H9 (cell line): Measurements from ENCODE around the gene MAGI1. TPM values are rescaled to one million over a fixed set of nuclear protein-coding genes. Genes with fewer than 3 reads are reported as not detected.

Source experiments
- DNase-seq: peaks from one replicate; pipeline ENCODE4 v3.0.0-alpha.2; 2017
- H2AFZ ChIP-seq: one replicate; pipeline ENCODE4 v1.6.1; 2013; ENCODE audit warnings: mild to moderate bottlenecking, low read length, control low read depth, moderate library complexity
- H2AK5ac ChIP-seq: 2 replicates; pipeline ENCODE4 v1.6.1; 2013; ENCODE audit warnings: low read length, control low read depth, mixed read lengths; ENCODE audit not compliant: insufficient read length
- H2BK120ac ChIP-seq: one replicate; pipeline ENCODE4 v1.6.1; 2013; ENCODE audit warnings: low read depth, mild to moderate bottlenecking, low read length, control low read depth, inconsistent platforms; ENCODE audit not compliant: poor library complexity, severe bottlenecking
- H2BK12ac ChIP-seq: 2 replicates; pipeline ENCODE4 v1.6.1; 2013; ENCODE audit warnings: low read length, control low read depth, mixed read lengths, low read depth; ENCODE audit not compliant: insufficient read length
- H2BK15ac ChIP-seq: 2 replicates; pipeline ENCODE4 v1.6.1; 2013; ENCODE audit warnings: low read depth, low read length, control low read depth
- H2BK20ac ChIP-seq: one replicate; pipeline ENCODE4 v1.6.1; 2013; ENCODE audit warnings: low read depth, mild to moderate bottlenecking, low read length, control low read depth, inconsistent platforms; ENCODE audit not compliant: poor library complexity, severe bottlenecking
- H2BK5ac ChIP-seq: 2 replicates; pipeline ENCODE4 v1.6.1; 2013; ENCODE audit warnings: low read length, control low read depth, mixed read lengths; ENCODE audit not compliant: insufficient read length
- H3K14ac ChIP-seq: 2 replicates; pipeline ENCODE4 v1.6.1; 2013; ENCODE audit warnings: low read length, control low read depth; ENCODE audit not compliant: insufficient read depth
- H3K18ac ChIP-seq: 2 replicates; pipeline ENCODE4 v1.6.1; 2013; ENCODE audit warnings: low read depth, mild to moderate bottlenecking, mixed read lengths, low read length, control low read depth; ENCODE audit not compliant: insufficient read length
- H3K23ac ChIP-seq: 2 replicates; pipeline ENCODE4 v1.6.1; 2013; ENCODE audit warnings: low read length, control low read depth, mixed read lengths, low read depth; ENCODE audit not compliant: insufficient read length
- H3K23me2 ChIP-seq: 2 replicates; pipeline ENCODE4 v1.6.1; 2013; ENCODE audit warnings: low read depth, mild to moderate bottlenecking, mixed read lengths, low read length, control low read depth; ENCODE audit not compliant: insufficient read length, poor library complexity, severe bottlenecking
- H3K27ac ChIP-seq: 2 replicates; pipeline ENCODE4 v1.5.1; 2013; ENCODE audit warnings: low read length, control low read depth, mixed read lengths, low read depth; ENCODE audit not compliant: insufficient read length
- H3K27me3 ChIP-seq: 2 replicates; pipeline ENCODE4 v1.6.1; 2013; ENCODE audit warnings: low read length, control low read depth, inconsistent platforms; ENCODE audit not compliant: insufficient read depth
- H3K4ac ChIP-seq: 2 replicates; pipeline ENCODE4 v1.6.1; 2013; ENCODE audit warnings: low read depth, mild to moderate bottlenecking, control low read depth, inconsistent platforms, low read length, moderate library complexity
- H3K4me1 ChIP-seq: 2 replicates; pipeline ENCODE4 v1.6.1; 2013; ENCODE audit warnings: low read length, control low read depth, inconsistent platforms; ENCODE audit not compliant: insufficient read depth
- H3K4me2 ChIP-seq: 2 replicates; pipeline ENCODE4 v1.6.1; 2013; ENCODE audit warnings: low read length, control low read depth, mixed read lengths; ENCODE audit not compliant: insufficient read length, insufficient read depth
- H3K56ac ChIP-seq: 2 replicates; pipeline ENCODE4 v1.6.1; 2013; ENCODE audit warnings: low read depth, mild to moderate bottlenecking, mixed read lengths, low read length, control low read depth; ENCODE audit not compliant: insufficient read length
- H3K79me1 ChIP-seq: 2 replicates; pipeline ENCODE4 v1.6.1; 2013; ENCODE audit warnings: low read depth, mild to moderate bottlenecking, moderate library complexity, low read length, control low read depth, inconsistent platforms; ENCODE audit not compliant: insufficient read depth, poor library complexity, severe bottlenecking
- H3K79me2 ChIP-seq: 2 replicates; pipeline ENCODE4 v1.6.1; 2013; ENCODE audit warnings: low read length, control low read depth, inconsistent platforms; ENCODE audit not compliant: insufficient read depth
- H3K9ac ChIP-seq: 2 replicates; pipeline ENCODE4 v1.6.1; 2013; ENCODE audit warnings: low read length, control low read depth, mixed read lengths; ENCODE audit not compliant: insufficient read length; ENCODE audit errors: extremely low read depth
- H3K9me3 ChIP-seq: one replicate; pipeline ENCODE4 v1.6.1; 2013; ENCODE audit warnings: low read depth, low read length, inconsistent platforms; ENCODE audit not compliant: control insufficient read depth
- H3T11ph ChIP-seq: one replicate; pipeline ENCODE4 v1.6.1; 2013; ENCODE audit warnings: mild to moderate bottlenecking, low read length, control low read depth, inconsistent platforms
- H4K20me1 ChIP-seq: one replicate; pipeline ENCODE4 v1.6.1; 2013; ENCODE audit not compliant: control insufficient read depth, insufficient read length, insufficient read depth
- H4K5ac ChIP-seq: 2 replicates; pipeline ENCODE4 v1.6.1; 2013; ENCODE audit warnings: low read depth, mild to moderate bottlenecking, mixed read lengths, low read length, control low read depth; ENCODE audit not compliant: insufficient read length
- H4K8ac ChIP-seq: replicated peaks from 2 replicates; pipeline ENCODE4 v1.6.1; 2013; ENCODE audit warnings: low read length, control low read depth, mixed read lengths, low read depth; ENCODE audit not compliant: insufficient read length
- H4K91ac ChIP-seq: 2 replicates; pipeline ENCODE4 v1.6.1; 2013; ENCODE audit warnings: low read depth, mild to moderate bottlenecking, moderate library complexity, mixed read lengths, low read length, control low read depth; ENCODE audit not compliant: insufficient read length
- H3K27ac Mint-ChIP-seq, 3 experiments: 2 replicates in 2 of 3; 3 replicates in 1 of 3; pipeline ENCODE4 v1.8.0; 2020 to 2021; ENCODE audit warnings: mixed read lengths in 3 of 3, mild to moderate bottlenecking in 1 of 3, moderate library complexity in 1 of 3
- H3K27me3 Mint-ChIP-seq: 2 replicates; pipeline ENCODE4 v1.8.0; 2021; ENCODE audit warnings: low read depth, mild to moderate bottlenecking, moderate library complexity, mixed read lengths
- H3K36me3 Mint-ChIP-seq, 3 experiments: 2 replicates in 2 of 3; 3 replicates in 1 of 3; pipeline ENCODE4 v1.8.0; 2020 to 2021; ENCODE audit warnings: low read depth in 3 of 3, mixed read lengths in 3 of 3; ENCODE audit not compliant: insufficient read depth in 1 of 3
- H3K4me1 Mint-ChIP-seq, 2 experiments: 2 replicates each; pipeline ENCODE4 v1.8.0; 2020; ENCODE audit warnings: mixed read lengths in 2 of 2
- H3K4me3 Mint-ChIP-seq, 2 experiments: 2 replicates in 1 of 2; 3 replicates in 1 of 2; pipeline ENCODE4 v1.8.0; 2020 to 2021; ENCODE audit warnings: mild to moderate bottlenecking in 2 of 2, mixed read lengths in 2 of 2, moderate library complexity in 1 of 2
- H3K9me3 Mint-ChIP-seq, 2 experiments: 2 replicates in 1 of 2; 3 replicates in 1 of 2; pipeline ENCODE4 v1.8.0; 2020; ENCODE audit warnings: mild to moderate bottlenecking in 2 of 2, mixed read lengths in 2 of 2, moderate library complexity in 1 of 2
- CTCF ChIP-seq: fragments of 200-600 bp; sonication (generic); conservative IDR thresholded peaks from 3 replicates; pipeline ENCODE4 v1.8.0; 2021; ENCODE audit warnings: antibody characterized with exemption, mild to moderate bottlenecking
- WGBS: extraction: QIAGEN DNeasy Blood & Tissue Kit; methylation state at CpG from one replicate; pipeline ENCODE4 v1.1.7; 2013; ENCODE audit warnings: missing lambda C conversion rate, low lambda C conversion rate, mixed read lengths; ENCODE audit not compliant: insufficient read length; ENCODE audit errors: extremely low coverage; 5-methylcytosine and 5-hydroxymethylcytosine counted together
- total RNA-seq: library from RNA; stranded (reverse); gene quantifications from 2 replicates; pipeline ENCODE4 v1.2.1, GENCODE V29; 2021

Gene MAGI1
- total RNA-seq, 1 experiment from 2014 or later: 65.7 TPM

GRCh38 chr3:65871305-65872141, 167.2 kb downstream of the MAGI1 start:
- Histone ChIP-seq H3K4me1 (0 out of 2 replicates have a peak, but pooled peaks cover 2% of the 10 kb centered on the region), H2BK20ac (no peak overlapping the region), H3K9ac (no peak overlapping the region), H2BK15ac (no peak overlapping the region), H4K91ac (no peak overlapping the region), H3K27me3 (no peaks in the 10 kb centered on the region), H2BK120ac (no peak overlapping the region), H2BK12ac (no peak overlapping the region), H2BK5ac (no peak overlapping the region), H2AFZ (no peak overlapping the region), H3T11ph (no peak overlapping the region), H3K56ac (no peak overlapping the region), H3K23ac (no peak overlapping the region), H3K27ac (no peak overlapping the region), H3K18ac (no peak overlapping the region), H3K9me3 (no peaks in the 10 kb centered on the region), H3K4me2 (no peak overlapping the region), H4K5ac (no peak overlapping the region), H3K14ac (no peak overlapping the region), H3K4ac (no peak overlapping the region), H2AK5ac (no peak overlapping the region), H3K23me2 (no peaks in the 10 kb centered on the region), H3K79me2 (no peaks in the 10 kb centered on the region; the same call in 1 of the 2 replicates), H4K20me1 (no peaks in the 10 kb centered on the region), H3K79me1 (peaks cover 10% of the 10 kb centered on the region), H4K8ac (no peak overlapping the region)
- WGBS: no CpG with 5 or more reads among the region's 6 CpGs
- Mint-ChIP-seq H3K4me3 (no peak overlapping the region), H3K4me1 (peaks cover 13 to 19% of the 10 kb centered on the region in 2 experiments), H3K27ac (peak overlapping the region in 2 of 3 experiments; percentile 36 to 53; a peak in 2 of 7 replicates), H3K27me3 (no peaks in the 10 kb centered on the region), H3K9me3 (no peaks in the 10 kb centered on the region), H3K36me3 (peaks cover 0 to 3% (median 2%) of the 10 kb centered on the region in 3 experiments; a peak in 3 of 7 replicates)
- no peak for TF ChIP-seq CTCF
- no peak for DNase-seq
